Ovary (tissue), 9 donors: ENCODE results near the gene P3H2. TPM values are rescaled to one million over a fixed set of nuclear protein-coding genes. Genes with fewer than 3 reads are reported as not detected.

Experiments
- DNase-seq, 5 donors: peaks; one replicate each; pipeline ENCODE4 v3.0.0-alpha.2; 2019 to 2020
- H3K27ac ChIP-seq, 2 donors: fragments of 200-600 bp; one replicate each; pipeline versions ENCODE4 v1.5.1 to v1.8.0; 2019 to 2022
- H3K27me3 ChIP-seq: fragments of 200-600 bp; one replicate; pipeline ENCODE4 v1.8.0; 2022
- H3K36me3 ChIP-seq: fragments of 200-600 bp; sonication (generic); one replicate; pipeline ENCODE4 v1.5.1; 2019
- H3K4me1 ChIP-seq: one replicate; pipeline ENCODE4 v1.8.1; 2013; ENCODE audit warnings: mild to moderate bottlenecking, moderate library complexity; ENCODE audit not compliant: insufficient read depth
- H3K4me3 ChIP-seq: fragments of 200-600 bp; sonication (generic); one replicate; pipeline ENCODE4 v1.5.1; 2017
- H3K9me3 ChIP-seq, 2 donors: fragments of 200-600 bp in 1 of 2; sonication (generic) in 1 of 2; one replicate each; pipeline versions ENCODE4 v1.5.1 to v1.8.1; 2013 to 2019; ENCODE audit warnings: mild to moderate bottlenecking in 1 of 2, moderate library complexity in 1 of 2
- CTCF ChIP-seq, 3 donors: fragments of 450-650 bp in 2 of 3; fragments of 200-600 bp in 1 of 3; IDR thresholded peaks; one replicate each; pipeline versions ENCODE4 v1.5.1 to v1.8.0; 2016 to 2022; ENCODE audit warnings: antibody characterized with exemption in 3 of 3, mild to moderate bottlenecking in 1 of 3
- EP300 ChIP-seq: sonication (generic); formaldehyde crosslinking; IDR thresholded peaks from one replicate; pipeline ENCODE4 v1.6.1; 2017; ENCODE audit warnings: antibody characterized with exemption
- POLR2A ChIP-seq: fragments of 450-650 bp; IDR thresholded peaks from one replicate; pipeline ENCODE4 v1.6.1; 2017; ENCODE audit warnings: antibody characterized with exemption, mild to moderate bottlenecking, moderate library complexity
- WGBS, 3 donors: extraction: QIAGEN DNeasy Blood & Tissue Kit in 1 of 3; methylation state at CpG; one replicate each; pipeline versions ENCODE4 v1.1.5 to v1.1.7; 2013 to 2017; 5-methylcytosine and 5-hydroxymethylcytosine counted together
- intact Hi-C, 4 donors: fragments of 100-400 bp; cut with DNase I; formaldehyde crosslinking; loops; one replicate each; pipeline versions ENCODE4 v1.11.0 to v1.15.1; 2022 to 2023
- polyA plus RNA-seq, 2 donors: library from polyadenylated mRNA; stranded (reverse); fragments of 200-250 nt in 1 of 2; fragments of 350-450 nt in 1 of 2; fragmentation: Illumina TruSeq in 1 of 2; extraction: RNeasy Lipid Tissue Mini Kit (QIAGEN cat#74804) in 1 of 2; gene quantifications; one replicate each; pipeline ENCODE4 v1.2.3, GENCODE V29; 2013 to 2014
- total RNA-seq, 7 donors: library from RNA; depleted of rRNA in 2 of 7; stranded (reverse); fragments of >200 nt in 2 of 7; fragmentation: NEBNext Ultra II Directional in 3 of 7; extraction: Animal tissue kit (Norgen Biotek cat#: 25700) in 3 of 7; gene quantifications; one replicate each; pipeline versions ENCODE4 v1.1.0 to v1.2.4, GENCODE V29; 2016 to 2023
- donor health status: DM: no; HTN: no; CAD: no; lungs with moderate emphysema.
- donor health status: DM: no; HTN: no; CAD: no.
- donor health status: Bipolar disorder and iron deficiency.
- donor health status: DM: yes; HTN: yes; CAD: no.
- donor health status: DM: no; HTN: no; CAD: no.
- donor health status: DM: yes; HTN: yes; CAD: no.

The P3H2 gene
- total and polyA plus RNA-seq, 9 donors = 10.6 to 359 (median 22.8) TPM

- intact Hi-C loops = loop anchor here in 3 of 4 donors (10.0 kb wide), 4 partner anchors 73 to 157 kb away; no protein-coding TSS in a partner anchor
- Histone ChIP-seq H3K4me1 (peaks cover 6% of the 10 kb centered on the region), H3K4me3 (no peak overlapping the region), H3K27ac (no peak overlapping the region), H3K27me3 (no peaks in the 10 kb centered on the region), H3K9me3 (no peaks in the 10 kb centered on the region), H3K36me3 (no peaks in the 10 kb centered on the region)
- no peak for DNase-seq
- WGBS, 3 donors = 59 to 69% (median 62%) methylated on average over 8 of the region's 8 CpGs
- TF ChIP-seq CTCF (IDR thresholded peaks at IDR 0.05) = no peak
- no peak for TF ChIP-seq POLR2A
- TF ChIP-seq EP300 = no peak
These were observed 1.6 kb upstream of the P3H2 start for GRCh38 chr3:190122198-190122771.

GRCh38 chr3:190121383-190121782, 686 bp upstream of the P3H2 start:
- WGBS, 3 donors = 61 to 75% (median 64%) methylated on average over 12 of the region's 12 CpGs
- H3K36me3 ChIP-seq = no peaks in the 10 kb centered on the region
- H3K4me3 ChIP-seq = peak overlapping the region; percentile 75
- peak in 3 of 5 donors; percentile 39 to 42 (median 41) for DNase-seq
- intact Hi-C loops = loop anchor here in 3 of 4 donors (2.0 to 10.0 kb wide), 5 partner anchors 73 to 157 kb away; no protein-coding TSS in a partner anchor
- no peaks in the 10 kb centered on the region for H3K9me3 ChIP-seq
- TF ChIP-seq POLR2A (no peak), EP300 (no peak), CTCF (IDR thresholded peaks at IDR 0.05) (no peak)
- H3K4me1 ChIP-seq = peaks cover 8% of the 10 kb centered on the region
- peak overlapping the region in 1 of 2 donors; percentile 85 for H3K27ac ChIP-seq
- H3K27me3 ChIP-seq = no peaks in the 10 kb centered on the region

GRCh38 chr3:190121061-190121377, 322 bp upstream of the P3H2 start:
- Histone ChIP-seq H3K27ac (peak overlapping the region in 1 of 2 donors; percentile 85), H3K9me3 (no peaks in the 10 kb centered on the region), H3K36me3 (no peaks in the 10 kb centered on the region), H3K27me3 (no peaks in the 10 kb centered on the region), H3K4me1 (peaks cover 8% of the 10 kb centered on the region), H3K4me3 (peak overlapping the region; percentile 75)
- WGBS, 3 donors = 19 to 33% (median 21%) methylated on average over 13 of the region's 13 CpGs
- no peak for DNase-seq
- TF ChIP-seq POLR2A (no peak), EP300 (no peak), CTCF (IDR thresholded peaks at IDR 0.05) (no peak)
- intact Hi-C loops = loop anchor here in 3 of 4 donors (2.0 to 10.0 kb wide), 5 partner anchors 74 to 156 kb away; no protein-coding TSS in a partner anchor

GRCh38 chr3:190119461-190120268, 1.0 kb downstream of the P3H2 start:
- intact Hi-C loops = loop anchor here in 3 of 4 donors (2.0 to 10.0 kb wide), 5 partner anchors 75 to 155 kb away; no protein-coding TSS in a partner anchor
- peak overlapping the region in 1 of 2 donors; percentile 85 for H3K27ac ChIP-seq
- peaks cover 8% of the 10 kb centered on the region for H3K4me1 ChIP-seq

More at GRCh38 chr3:190119461-190120268, 1.0 kb downstream of the P3H2 start:
- DNase-seq = no peak
- WGBS, 3 donors = 6 to 14% (median 9%) methylated on average over 9 of the region's 9 CpGs
- Histone ChIP-seq H3K4me3 (peak overlapping the region; percentile 75), H3K9me3 (no peaks in the 10 kb centered on the region), H3K27me3 (no peaks in the 10 kb centered on the region), H3K36me3 (no peaks in the 10 kb centered on the region)
- TF ChIP-seq CTCF (IDR thresholded peaks at IDR 0.05) (no peak), POLR2A (no peak), EP300 (no peak)
